CMK (cell line): ENCODE results near the gene FZD2.
"Not testable (repeated sequence)": the region's sequence is repeated elsewhere in the genome, so short reads cannot be mapped to it uniquely, and the experiment has no call there.

Experiments
- DNase-seq: peaks from one replicate; pipeline ENCODE4 v3.0.0-alpha.2; 2010; ENCODE audit warnings: low read depth

The FZD2 gene

GRCh38 chr17:44575403-44575802 lies 18.1 kb downstream of the FZD2 start:
- no peak for DNase-seq

- DNase-seq = no peak
These were observed 21.7 kb downstream of the FZD2 start for GRCh38 chr17:44578947-44579346.

- DNase-seq = no peak
These were observed 24.6 kb downstream of the FZD2 start for GRCh38 chr17:44581868-44582267.

- DNase-seq = no peak
These were observed 27.2 kb downstream of the FZD2 start for GRCh38 chr17:44584443-44584842.

GRCh38 chr17:44585315-44585714 lies 28.0 kb downstream of the FZD2 start:
- no peak for DNase-seq

- DNase-seq = no peak
These were observed 30.1 kb downstream of the FZD2 start for GRCh38 chr17:44587339-44587738.

- no peak for DNase-seq
These were observed 32.2 kb downstream of the FZD2 start for GRCh38 chr17:44589316-44590071.

- not testable (repeated sequence) for DNase-seq
These were observed 32.8 kb downstream of the FZD2 start for GRCh38 chr17:44590072-44590462.

GRCh38 chr17:44590762-44591161 lies 33.5 kb downstream of the FZD2 start:
- not testable (repeated sequence) for DNase-seq

GRCh38 chr17:44591206-44591605 lies 33.9 kb downstream of the FZD2 start:
- DNase-seq = no peak

- DNase-seq = no peak
These were observed 35.9 kb downstream of the FZD2 start for GRCh38 chr17:44593156-44593555.

- DNase-seq = no peak
These were observed 38.0 kb downstream of the FZD2 start for GRCh38 chr17:44595216-44595775.

- no peak for DNase-seq
These were observed 41.0 kb downstream of the FZD2 start for GRCh38 chr17:44598329-44598728.

- DNase-seq = no peak
These were observed 41.6 kb downstream of the FZD2 start for GRCh38 chr17:44598932-44599297.

- no peak for DNase-seq
These were observed 42.3 kb downstream of the FZD2 start for GRCh38 chr17:44599298-44600175.

- DNase-seq = no peak
These were observed 44.3 kb downstream of the FZD2 start for GRCh38 chr17:44601539-44601938.

GRCh38 chr17:44601973-44602372 lies 44.7 kb downstream of the FZD2 start:
- DNase-seq = no peak

- DNase-seq = no peak
These were observed 45.1 kb downstream of the FZD2 start for GRCh38 chr17:44602390-44602789.

- DNase-seq = no peak
These were observed 45.7 kb downstream of the FZD2 start for GRCh38 chr17:44602970-44603369.

GRCh38 chr17:44604116-44604761 lies 47.0 kb downstream of the FZD2 start:
- DNase-seq = no peak

- DNase-seq = no peak
These were observed 47.6 kb downstream of the FZD2 start for GRCh38 chr17:44604768-44605485.

GRCh38 chr17:44606658-44607057 lies 49.4 kb downstream of the FZD2 start:
- DNase-seq = no peak
